ES-I3 (cell line): ENCODE results near the gene ITM2A.

Experiments used
- H3K36me3 ChIP-seq: 2 replicates; pipeline ENCODE4 v1.6.1; 2013; ENCODE audit warnings: mild to moderate bottlenecking, low read length, control low read depth, moderate library complexity; ENCODE audit not compliant: insufficient read depth
- H3K4me1 ChIP-seq: 2 replicates; pipeline ENCODE4 v1.6.1; 2013; ENCODE audit warnings: mild to moderate bottlenecking, control low read depth, low read length; ENCODE audit not compliant: insufficient read depth
- H3K9ac ChIP-seq: 2 replicates; pipeline ENCODE4 v1.6.1; 2013; ENCODE audit warnings: low read depth, mild to moderate bottlenecking, low read length, moderate library complexity
- H3K9me3 ChIP-seq: 2 replicates; pipeline ENCODE4 v1.6.1; 2013; ENCODE audit warnings: mild to moderate bottlenecking, low read length, moderate library complexity; ENCODE audit not compliant: control insufficient read depth, insufficient read depth

Gene ITM2A

GRCh38 chrX:79366873-79367749 lies at the start of gene ITM2A:
Gene ITM2A, minus strand, starts transcription at chrX:79367334. Its CDS starts 119 bp downstream, at chrX:79367215.
- Histone ChIP-seq H3K36me3 (no peaks in the 10 kb centered on the region), H3K9ac (peak within 1 kb of the TSS; percentile 48), H3K9me3 (no peaks in the 10 kb centered on the region), H3K4me1 (peaks cover 10% of the 10 kb centered on the region)

DNA sequence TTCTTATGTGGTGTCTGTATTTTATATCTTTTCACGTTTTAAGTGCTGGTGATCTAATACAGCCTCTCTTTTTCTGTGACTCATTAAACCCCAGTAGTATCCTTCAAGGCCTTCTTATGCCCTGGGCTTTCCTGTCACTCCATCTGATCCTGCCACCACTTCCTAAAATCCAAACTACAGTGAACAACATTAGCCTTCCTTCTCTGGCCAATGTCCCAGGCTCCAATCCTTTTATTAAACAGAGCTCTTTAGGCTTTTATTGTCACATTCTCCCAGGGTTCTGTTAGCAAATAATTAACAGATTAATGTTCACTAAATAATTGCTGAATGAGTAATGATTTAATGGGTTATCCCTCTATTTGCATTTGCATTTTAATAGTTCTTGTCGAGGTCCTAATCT lies 47.9 kb upstream of the ITM2A start:
- Histone ChIP-seq H3K4me1 (no peaks in the 10 kb centered on the region), H3K9ac (no peak overlapping the region), H3K36me3 (no peaks in the 10 kb centered on the region), H3K9me3 (no peaks in the 10 kb centered on the region)

DNA sequence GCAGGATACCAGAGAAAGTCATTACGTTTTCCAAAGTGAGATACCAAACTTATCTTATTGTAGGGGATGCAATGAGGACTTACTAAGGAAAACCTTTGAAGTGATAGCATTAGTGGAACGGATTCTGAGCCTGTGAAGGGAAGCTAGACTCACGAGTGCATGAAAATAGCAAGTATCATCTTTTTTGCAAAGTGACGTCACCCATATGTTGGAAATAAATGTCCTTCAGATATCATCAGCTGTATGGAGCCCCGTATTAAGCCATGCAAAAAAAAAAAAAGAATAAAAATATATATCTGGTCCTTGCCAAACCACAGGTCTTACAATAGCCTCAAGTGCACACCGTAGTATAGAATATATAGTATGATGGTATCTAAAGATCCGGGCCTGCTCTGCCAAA lies 46.8 kb upstream of the ITM2A start:
- Histone ChIP-seq H3K9ac (no peak overlapping the region), H3K36me3 (no peaks in the 10 kb centered on the region), H3K4me1 (no peaks in the 10 kb centered on the region), H3K9me3 (no peaks in the 10 kb centered on the region)

DNA sequence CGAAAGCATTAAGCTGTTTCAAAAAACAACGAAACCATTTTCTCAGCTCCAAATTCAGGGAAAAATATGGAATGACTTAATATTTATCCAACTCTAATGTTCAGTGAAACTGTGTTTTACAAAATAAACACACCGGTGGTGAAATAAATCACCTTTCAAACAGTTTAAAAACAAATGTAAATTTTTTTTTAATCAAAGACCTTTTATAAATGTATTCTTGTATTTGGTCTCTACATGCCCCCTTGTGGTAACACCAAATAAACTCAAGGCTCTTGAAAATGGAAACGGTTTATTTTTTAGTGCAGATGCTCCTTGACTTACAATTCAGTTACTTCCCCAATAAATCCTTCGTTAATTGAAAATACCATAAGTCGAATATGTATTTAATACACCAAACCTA lies 45.8 kb upstream of the ITM2A start:
- H3K9ac ChIP-seq = no peak overlapping the region
- no peaks in the 10 kb centered on the region for H3K4me1 ChIP-seq
- no peaks in the 10 kb centered on the region for H3K36me3 ChIP-seq
- no peaks in the 10 kb centered on the region for H3K9me3 ChIP-seq

DNA sequence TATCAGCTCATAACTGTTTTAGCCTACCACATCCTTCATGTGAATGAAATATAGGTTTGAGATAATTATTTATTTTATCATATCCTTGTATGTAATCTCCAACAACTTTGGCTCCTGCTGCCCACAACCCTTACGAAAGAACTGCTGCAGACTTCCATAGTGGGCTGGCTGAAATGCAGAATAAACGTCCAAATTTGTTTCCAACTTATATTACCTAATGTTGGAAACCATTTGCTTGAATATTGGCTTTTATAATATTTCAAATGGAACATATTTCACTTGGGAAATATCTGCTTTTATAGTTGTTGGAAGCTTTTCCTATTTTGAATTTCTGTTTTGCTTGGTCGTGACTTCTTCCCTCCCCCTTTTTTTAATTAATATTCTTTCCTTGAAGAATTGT lies 45.0 kb upstream of the ITM2A start:
- H3K9ac ChIP-seq = no peak overlapping the region
- H3K4me1 ChIP-seq = no peaks in the 10 kb centered on the region
- no peaks in the 10 kb centered on the region for H3K9me3 ChIP-seq

DNA sequence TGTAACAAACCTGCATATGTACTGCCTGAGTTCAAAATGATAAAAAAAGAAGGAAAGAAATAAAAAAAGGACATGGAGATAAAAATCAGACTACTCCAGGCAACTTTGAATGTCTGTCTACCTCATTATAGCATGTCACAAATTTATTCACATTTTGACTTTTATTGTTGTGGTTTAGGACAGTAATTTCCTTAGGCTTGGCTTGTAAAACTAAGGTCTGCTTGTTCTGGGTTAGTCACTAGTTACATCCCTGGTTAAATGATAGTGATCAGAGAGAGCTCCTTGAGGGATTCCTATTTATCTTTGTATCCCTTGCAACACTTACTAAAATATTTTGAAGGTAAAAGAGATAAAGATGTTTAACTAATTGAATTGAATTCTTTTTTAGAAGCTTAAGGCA lies 42.5 kb upstream of the ITM2A start:
- no peaks in the 10 kb centered on the region for H3K4me1 ChIP-seq
- no peaks in the 10 kb centered on the region for H3K36me3 ChIP-seq
- no peak overlapping the region for H3K9ac ChIP-seq
- no peaks in the 10 kb centered on the region for H3K9me3 ChIP-seq

More for the DNA sequence above, 45.0 kb upstream of the ITM2A start:
- no peaks in the 10 kb centered on the region for H3K36me3 ChIP-seq

DNA sequence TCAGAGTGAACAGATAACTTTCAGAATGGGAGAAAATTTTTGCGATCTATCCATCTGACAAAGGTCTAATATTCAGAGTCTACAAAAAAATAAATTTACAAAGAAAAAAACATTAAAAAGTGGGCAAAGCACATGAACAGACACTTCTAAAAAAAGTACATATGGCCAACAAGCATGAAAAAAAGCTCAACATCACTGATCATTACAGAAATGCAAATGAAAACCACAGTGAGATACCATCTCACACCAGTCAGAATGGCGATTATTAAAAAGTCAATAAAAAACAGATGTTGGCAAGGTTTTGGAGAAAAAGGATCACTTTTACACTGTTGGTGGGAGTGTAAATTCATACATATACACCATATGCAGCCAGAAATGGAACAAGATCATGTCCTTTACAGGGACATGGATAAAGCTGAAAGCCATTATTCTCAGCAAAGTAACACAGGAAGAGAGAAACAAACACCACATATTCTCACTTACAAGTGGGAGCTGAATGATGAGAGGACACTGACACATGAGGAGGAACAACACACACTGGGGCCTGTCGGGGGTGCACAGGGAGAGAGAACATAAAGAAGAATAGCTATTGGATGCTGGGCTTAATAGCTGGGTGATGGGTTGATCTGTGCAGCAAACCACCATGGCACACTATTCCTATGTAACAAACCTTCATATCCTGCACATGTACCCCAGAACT lies 41.6 kb upstream of the ITM2A start:
- no peaks in the 10 kb centered on the region for H3K9me3 ChIP-seq
- H3K4me1 ChIP-seq = no peaks in the 10 kb centered on the region

GRCh38 chrX:79400623-79401022 lies 33.5 kb upstream of the ITM2A start:
- no peaks in the 10 kb centered on the region for H3K9me3 ChIP-seq
- H3K36me3 ChIP-seq = no peaks in the 10 kb centered on the region
- H3K4me1 ChIP-seq = peaks cover 5% of the 10 kb centered on the region; the same call in 1 of the 2 replicates
- no peak overlapping the region for H3K9ac ChIP-seq

More for the DNA sequence above, 41.6 kb upstream of the ITM2A start:
- Histone ChIP-seq H3K36me3 (no peaks in the 10 kb centered on the region), H3K9ac (no peak overlapping the region)

- Histone ChIP-seq H3K9me3 (no peaks in the 10 kb centered on the region), H3K36me3 (no peaks in the 10 kb centered on the region), H3K4me1 (no peaks in the 10 kb centered on the region), H3K9ac (no peak overlapping the region)
Measured at GRCh38 chrX:79375340-79375739, 8.2 kb upstream of the ITM2A start.

GRCh38 chrX:79371640-79372039 lies 4.5 kb upstream of the ITM2A start:
- Histone ChIP-seq H3K9me3 (no peaks in the 10 kb centered on the region), H3K9ac (no peak overlapping the region), H3K36me3 (no peaks in the 10 kb centered on the region), H3K4me1 (0 out of 2 replicates have a peak, but pooled peaks cover 5% of the 10 kb centered on the region)

- Histone ChIP-seq H3K9ac (no peak overlapping the region), H3K9me3 (no peaks in the 10 kb centered on the region), H3K4me1 (0 out of 2 replicates have a peak, but pooled peaks cover 5% of the 10 kb centered on the region), H3K36me3 (no peaks in the 10 kb centered on the region)
Measured at GRCh38 chrX:79371101-79371500, 4.0 kb upstream of the ITM2A start.

DNA sequence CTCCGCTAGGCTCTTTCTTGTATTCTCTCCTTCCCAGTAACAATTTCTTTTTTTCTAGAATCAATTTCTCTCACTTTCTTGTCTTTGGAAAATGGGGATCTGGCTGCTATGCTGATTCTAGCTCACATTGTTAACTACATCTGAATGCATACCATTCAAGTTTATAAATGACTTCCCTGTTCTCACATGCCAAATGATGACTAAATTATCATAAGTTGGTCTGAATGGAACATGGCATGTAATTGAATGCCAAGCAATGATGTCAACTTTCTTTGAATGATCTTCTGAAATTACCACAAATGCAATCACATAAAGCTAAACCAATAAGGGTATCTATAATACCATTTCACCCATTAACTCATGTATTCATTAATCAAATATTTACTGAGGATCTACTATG lies 2.7 kb upstream of the ITM2A start:
- H3K9me3 ChIP-seq = no peaks in the 10 kb centered on the region
- H3K4me1 ChIP-seq = 0 out of 2 replicates have a peak, but pooled peaks cover 5% of the 10 kb centered on the region
- no peak overlapping the region for H3K9ac ChIP-seq
- H3K36me3 ChIP-seq = no peaks in the 10 kb centered on the region

GRCh38 chrX:79368441-79368840 lies 1.3 kb upstream of the ITM2A start:
- no peaks in the 10 kb centered on the region for H3K36me3 ChIP-seq
- no peak overlapping the region for H3K9ac ChIP-seq
- H3K4me1 ChIP-seq = 0 out of 2 replicates have a peak, but pooled peaks cover 5% of the 10 kb centered on the region
- no peaks in the 10 kb centered on the region for H3K9me3 ChIP-seq

DNA sequence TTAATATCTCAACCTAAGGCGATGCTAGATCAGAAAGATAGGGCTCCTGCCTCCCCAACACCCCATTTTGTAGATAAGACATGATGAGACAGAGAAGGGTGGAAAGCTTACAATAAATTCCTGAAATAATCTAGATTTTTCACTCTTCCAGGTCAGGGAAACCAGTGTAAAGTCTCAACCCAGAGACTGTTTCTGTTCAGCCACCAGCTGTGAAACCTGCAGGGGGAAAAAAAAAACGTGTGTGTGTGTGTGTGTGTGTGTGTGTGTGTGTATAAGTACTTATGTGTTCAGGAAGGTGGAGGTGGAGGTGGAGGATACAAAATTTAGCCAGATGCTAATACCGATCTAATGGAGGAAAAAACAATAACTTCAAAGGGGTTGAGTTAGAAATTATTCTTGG lies 773 bp upstream of the ITM2A start:
- H3K9ac ChIP-seq = peak overlapping the region; percentile 48; the same call in 1 of the 2 replicates

GRCh38 chrX:79366556-79366872 lies 620 bp downstream of the ITM2A start:
- Histone ChIP-seq H3K9ac (peak overlapping the region; percentile 48), H3K36me3 (no peaks in the 10 kb centered on the region), H3K4me1 (peaks cover 10% of the 10 kb centered on the region), H3K9me3 (no peaks in the 10 kb centered on the region)

More for the DNA sequence above, 773 bp upstream of the ITM2A start:
- Histone ChIP-seq H3K4me1 (peaks cover 8% of the 10 kb centered on the region), H3K9me3 (no peaks in the 10 kb centered on the region), H3K36me3 (no peaks in the 10 kb centered on the region)
